Psoas muscle (tissue), 8 donors: Measurements from ENCODE around the gene EXOSC10. TPM values are rescaled to one million over a fixed set of nuclear protein-coding genes. Genes with fewer than 3 reads are reported as not detected.

Source experiments
- ATAC-seq, 4 donors: fragments of 200-7000 bp; cut with Tn5 transposase; one replicate each; pipeline ENCODE4 v1.9.1; 2020; ENCODE audit warnings: moderate library complexity in 3 of 4, mild to moderate bottlenecking in 2 of 4
- DNase-seq, 2 donors: peaks; one replicate each; pipeline ENCODE4 v3.0.0-alpha.2; 2020
- H3K27ac ChIP-seq: fragments of 200-600 bp; one replicate; pipeline ENCODE4 v1.8.0; 2022
- H3K27me3 ChIP-seq, 3 donors: fragments of 200-600 bp in 1 of 3; one replicate each; pipeline versions ENCODE4 v1.6.1 to v1.8.0; 2013 to 2022; ENCODE audit warnings: low read length in 2 of 3, mild to moderate bottlenecking in 2 of 3, moderate library complexity in 1 of 3; ENCODE audit not compliant: insufficient read depth in 3 of 3
- H3K36me3 ChIP-seq, 2 donors: fragments of 200-600 bp in 1 of 2; one replicate each; pipeline versions ENCODE4 v1.6.1 to v1.8.0; 2013 to 2022; ENCODE audit warnings: low read depth in 1 of 2, mild to moderate bottlenecking in 1 of 2, moderate library complexity in 1 of 2; ENCODE audit not compliant: insufficient read depth in 1 of 2
- H3K4me1 ChIP-seq: fragments of 200-600 bp; one replicate; pipeline ENCODE4 v1.8.0; 2022
- H3K4me3 ChIP-seq: fragments of 200-600 bp; one replicate; pipeline ENCODE4 v1.8.0; 2022; ENCODE audit warnings: mild to moderate bottlenecking
- H3K9me3 ChIP-seq: fragments of 200-600 bp; one replicate; pipeline ENCODE4 v1.8.0; 2022
- CTCF ChIP-seq: fragments of 200-600 bp; IDR thresholded peaks from one replicate; pipeline ENCODE4 v1.8.0; 2022; ENCODE audit warnings: antibody characterized with exemption
- WGBS, 3 donors: extraction: QIAGEN DNeasy Blood & Tissue Kit; methylation state at CpG; one replicate each; pipeline versions ENCODE4 v1.1.6 to v1.1.7; 2013; 5-methylcytosine and 5-hydroxymethylcytosine counted together
- intact Hi-C, 2 donors: fragments of 100-400 bp; cut with DNase I; formaldehyde crosslinking; loops; one replicate each; pipeline versions ENCODE4 v1.11.0 to v1.14.2; 2022
- polyA plus RNA-seq, 3 donors: library from polyadenylated mRNA; stranded (reverse); fragments of 200-250 nt; gene quantifications; one replicate each; pipeline ENCODE4 v1.2.3, GENCODE V29; 2013
- total RNA-seq, 4 donors: library from RNA; stranded (reverse); fragmentation: NEBNext Ultra II Directional in 2 of 4; extraction: Animal tissue kit (Norgen Biotek cat#: 25700) in 2 of 4; gene quantifications; one replicate each; pipeline versions ENCODE4 v1.2.1 to v1.2.4, GENCODE V29; 2021 to 2023
- donor health status: healthy with polysubstance abuse.
- donor health status: DM: no; HTN: no; CAD: no; lungs with moderate emphysema.
- donor health status: Bipolar disorder and iron deficiency.
- donor health status: healthy.
- donor health status: DM: yes; HTN: yes; CAD: no.
- donor health status: DM: no; HTN: no; CAD: no.
- donor health status: DM: no; HTN: no; CAD: no.
- donor health status: DM: yes; HTN: yes; CAD: no.

EXOSC10 gene
- total and polyA plus RNA-seq, 7 donors, result 16.3 to 39.1 (median 29.7) TPM

- Histone ChIP-seq H3K9me3 (no peaks in the 10 kb centered on the region), H3K4me3 (no peak overlapping the region), H3K27me3 (no peaks in the 10 kb centered on the region), H3K4me1 (peaks cover 17% of the 10 kb centered on the region), H3K27ac (no peak overlapping the region), H3K36me3 (peaks cover 11 to 49% of the 10 kb centered on the region in 2 donors)
- DNase-seq, result peak in 1 of 2 donors; percentile 6
- no peak for TF ChIP-seq CTCF
- no peak for ATAC-seq
- intact Hi-C loops, result no loop called here
- 66 to 78% (median 67%) methylated on average over 5 of the region's 5 CpGs for WGBS, 3 donors
These were observed 37.9 kb downstream of the EXOSC10 start for GRCh38 chr1:11061652-11062365.

DNA sequence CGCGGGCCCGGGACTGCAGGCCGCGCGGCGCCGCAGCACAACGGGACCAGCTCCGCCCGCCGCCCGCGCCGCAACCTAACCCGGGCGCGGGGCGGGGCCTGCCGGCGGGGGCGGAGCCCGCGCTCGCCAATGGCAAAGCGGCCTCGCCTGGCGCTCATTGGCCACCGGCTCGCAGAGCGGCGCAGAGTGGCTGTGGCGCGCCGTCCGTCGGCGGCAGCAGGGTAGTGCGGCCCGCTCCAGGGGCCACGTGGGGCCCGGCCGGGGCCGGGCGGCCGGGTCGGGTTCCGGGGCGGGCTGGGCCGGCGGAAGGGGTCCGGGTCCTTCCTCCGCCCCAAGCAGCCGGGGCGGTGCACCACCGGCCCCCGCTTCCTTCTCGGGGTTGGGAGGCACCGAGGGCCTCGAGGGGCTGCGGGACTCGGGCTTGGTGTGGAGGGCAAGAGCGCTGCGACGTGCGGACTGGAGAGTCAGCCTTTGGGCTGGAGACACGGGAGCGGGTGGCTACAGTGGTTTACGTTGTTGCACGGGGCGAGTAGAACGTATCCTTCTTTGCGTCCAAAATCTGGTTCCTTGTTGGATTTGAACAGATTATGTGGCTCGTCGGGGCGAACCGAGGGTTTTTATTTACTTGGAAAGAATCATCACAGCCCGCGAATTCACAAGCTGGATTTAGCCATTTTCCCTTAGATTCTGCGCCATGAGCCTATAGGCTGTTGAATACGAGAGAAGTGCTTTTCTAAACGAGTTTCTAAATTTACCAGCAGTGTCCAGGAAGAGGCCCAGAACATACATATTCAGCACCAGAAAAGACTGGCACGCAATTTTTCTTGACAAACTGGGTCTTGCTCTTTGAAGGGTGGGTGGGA is 39.5 kb downstream of the EXOSC10 start, which contains the start of gene SRM:
Gene SRM, minus strand, starts transcription at position 51 of the 863 bp plus-strand sequence. CDS start 75 bp downstream, outside the sequence.
- Histone ChIP-seq H3K27me3 (no peaks in the 10 kb centered on the region), H3K4me1 (peaks cover 17% of the 10 kb centered on the region), H3K9me3 (no peaks in the 10 kb centered on the region), H3K27ac (peak within 1 kb of the TSS; percentile 88), H3K4me3 (peak within 1 kb of the TSS; percentile 98), H3K36me3 (peaks cover 9 to 46% of the 10 kb centered on the region in 2 donors)
- TF ChIP-seq CTCF, result peak; percentile 69
- DNase-seq, result peak; percentile 93 to 96
- intact Hi-C loops, result loop anchor here in 1 of 2 donors (1.0 kb wide), 1 partner anchor 21 kb away; no protein-coding TSS in a partner anchor
- peak; percentile 98 to 100 (median 99) for ATAC-seq
- WGBS, 3 donors, result 1% methylated on average over 65 to 83 of the region's 83 CpGs

DNA sequence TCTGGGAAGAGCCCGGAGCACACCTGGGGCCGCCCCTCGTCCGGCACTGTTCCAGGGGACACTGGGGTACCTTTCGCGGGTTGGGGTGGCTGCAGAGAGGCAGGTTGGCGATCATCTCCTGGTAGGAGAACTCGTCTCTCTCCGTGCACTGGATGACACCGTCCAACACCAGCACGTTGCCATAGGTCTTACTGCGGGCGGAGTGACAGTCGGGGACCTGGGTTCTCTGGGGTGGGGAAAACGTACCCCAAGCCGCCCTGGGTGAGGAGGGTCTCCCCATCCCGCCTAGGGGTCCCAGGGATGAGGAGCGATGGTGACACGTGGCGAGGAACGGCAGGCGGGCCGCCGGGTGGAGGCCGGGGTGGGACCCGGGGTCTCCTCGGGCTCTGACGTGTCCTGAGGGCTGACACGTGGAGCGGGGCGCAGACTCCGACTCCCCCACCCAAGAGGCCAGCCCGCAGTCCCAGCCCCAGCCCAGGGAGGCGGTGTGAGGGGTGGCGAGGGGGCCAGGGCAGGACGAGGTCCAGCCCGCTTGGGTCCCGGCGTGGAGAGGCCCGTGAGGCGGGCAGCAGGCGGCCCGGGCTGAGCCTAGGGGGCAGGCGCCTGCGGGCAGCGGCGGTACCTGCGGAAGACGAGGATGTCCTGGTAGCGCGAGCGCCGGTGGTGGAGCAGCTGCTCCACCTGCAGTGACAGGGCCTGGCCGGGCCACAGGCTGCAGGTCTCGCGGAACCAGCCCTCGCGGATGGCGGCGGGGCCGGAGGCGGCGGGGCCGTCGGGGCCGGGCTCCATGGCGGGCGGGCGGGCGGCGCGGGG is 40.3 kb downstream of the EXOSC10 start:
- DNase-seq (peak in 1 of 2 donors; percentile 62), ATAC-seq (peak in 3 of 4 donors; percentile 1 to 2 (median 1))
- intact Hi-C loops, result loop anchor here in 1 of 2 donors (1.0 kb wide), 1 partner anchor 20 kb away; no protein-coding TSS in a partner anchor
- Histone ChIP-seq H3K4me3 (peak overlapping the region; percentile 98), H3K4me1 (peaks cover 17% of the 10 kb centered on the region), H3K36me3 (peaks cover 4 to 46% of the 10 kb centered on the region in 2 donors), H3K27me3 (no peaks in the 10 kb centered on the region), H3K27ac (peak overlapping the region; percentile 65), H3K9me3 (no peaks in the 10 kb centered on the region)
- no peak for TF ChIP-seq CTCF
- WGBS, 3 donors, result 2 to 3% (median 2%) methylated on average over 38 to 72 of the region's 72 CpGs

DNA sequence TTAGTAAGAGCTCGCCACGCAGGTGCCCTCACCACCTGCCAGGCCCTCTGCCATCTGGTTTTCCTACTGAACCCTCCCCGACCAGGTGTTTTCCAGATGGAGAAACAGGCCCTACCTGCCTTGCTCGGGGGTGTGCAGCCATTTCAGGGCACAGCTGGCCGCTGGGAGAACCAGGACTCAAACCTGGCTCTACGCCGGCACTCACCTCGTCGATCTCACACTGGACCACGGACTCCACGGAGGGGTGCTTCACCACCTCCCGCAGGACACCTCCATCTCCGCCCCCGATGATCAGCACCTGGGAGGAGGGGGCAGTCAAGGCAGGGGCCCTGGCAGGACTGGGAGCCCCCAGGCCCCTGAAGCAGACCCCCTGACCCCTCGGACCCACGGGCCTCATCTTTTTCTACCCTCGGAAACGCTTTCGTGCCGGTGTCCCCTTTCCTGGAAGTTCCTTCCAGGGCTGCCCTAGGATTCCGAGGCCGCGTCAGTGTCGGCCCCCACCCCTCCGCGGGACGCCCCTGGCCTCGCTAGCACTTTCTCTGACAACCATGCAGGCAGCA is 41.0 kb downstream of the EXOSC10 start:
- TF ChIP-seq CTCF, result no peak
- Histone ChIP-seq H3K36me3 (peaks cover 4 to 42% of the 10 kb centered on the region in 2 donors), H3K27me3 (no peaks in the 10 kb centered on the region), H3K9me3 (no peaks in the 10 kb centered on the region), H3K4me3 (peak overlapping the region; percentile 98), H3K4me1 (peaks cover 17% of the 10 kb centered on the region), H3K27ac (no peak overlapping the region)
- intact Hi-C loops, result loop anchor here in 1 of 2 donors (1.0 kb wide), 1 partner anchor 19 kb away; no protein-coding TSS in a partner anchor
- DNase-seq, result peak in 1 of 2 donors; percentile 51
- WGBS, 3 donors, result 45 to 50% (median 48%) methylated on average over 28 of the region's 28 CpGs
- no peak for ATAC-seq
